ENCODE results near the gene REXO1. TPM values are rescaled to one million over a fixed set of nuclear protein-coding genes. Genes with fewer than 3 reads are reported as not detected.
A peak's percentile ranks its signal among the peaks of the same experiment; 100 is the strongest.

REXO1 gene
- total RNA-seq, 2 donors from 2014 or later: 41.4 to 46.5 TPM

- no peak overlapping the region for H3K4me3 Mint-ChIP-seq
- peaks cover 0 to 5% of the 10 kb centered on the region in 2 donors for H3K36me3 Mint-ChIP-seq (ENCODE audit: insufficient read depth in 2 of 2)
- H3K4me1 Mint-ChIP-seq (ENCODE audit: low read depth): peaks cover 62% of the 10 kb centered on the region
- DNase-seq: no peak
- H3K9me3 Mint-ChIP-seq: no peaks in the 10 kb centered on the region
- no peak for ATAC-seq (replicated peaks in 1 of 2)
- H3K27ac Mint-ChIP-seq: no peak overlapping the region
- no peaks in the 10 kb centered on the region for H3K27me3 Mint-ChIP-seq (ENCODE audit: low read depth)
These were observed 3.2 kb downstream of the REXO1 start for GRCh38 chr19:1845125-1845515.

GRCh38 chr19:1844513-1845124 lies 3.7 kb downstream of the REXO1 start:
- Mint-ChIP-seq H3K27me3 (ENCODE audit: low read depth) (no peaks in the 10 kb centered on the region), H3K4me3 (no peak overlapping the region), H3K27ac (no peak overlapping the region), H3K4me1 (ENCODE audit: low read depth) (peaks cover 57% of the 10 kb centered on the region), H3K36me3 (ENCODE audit: insufficient read depth in 2 of 2) (peaks cover 0 to 5% of the 10 kb centered on the region in 2 donors), H3K9me3 (no peaks in the 10 kb centered on the region)
- DNase-seq (no peak), ATAC-seq (replicated peaks in 1 of 2) (no peak)

GRCh38 chr19:1843646-1844394 lies 4.5 kb downstream of the REXO1 start:
- H3K36me3 Mint-ChIP-seq (ENCODE audit: insufficient read depth in 2 of 2): peaks cover 0 to 5% of the 10 kb centered on the region in 2 donors
- peaks cover 49% of the 10 kb centered on the region for H3K4me1 Mint-ChIP-seq (ENCODE audit: low read depth)
- H3K27ac Mint-ChIP-seq: no peak overlapping the region
- no peak for ATAC-seq (replicated peaks in 1 of 2)
- DNase-seq: no peak
- H3K4me3 Mint-ChIP-seq: no peak overlapping the region
- H3K27me3 Mint-ChIP-seq (ENCODE audit: low read depth): no peaks in the 10 kb centered on the region
- H3K9me3 Mint-ChIP-seq: no peaks in the 10 kb centered on the region

- ATAC-seq (replicated peaks in 1 of 2) (no peak), DNase-seq (no peak)
- peaks cover 48% of the 10 kb centered on the region for H3K4me1 Mint-ChIP-seq (ENCODE audit: low read depth)
- H3K9me3 Mint-ChIP-seq: no peaks in the 10 kb centered on the region
- no peaks in the 10 kb centered on the region for H3K27me3 Mint-ChIP-seq (ENCODE audit: low read depth)
- no peak overlapping the region for H3K27ac Mint-ChIP-seq
- H3K36me3 Mint-ChIP-seq (ENCODE audit: insufficient read depth in 2 of 2): peaks cover 0 to 5% of the 10 kb centered on the region in 2 donors
- H3K4me3 Mint-ChIP-seq: no peak overlapping the region
These were observed 5.2 kb downstream of the REXO1 start for GRCh38 chr19:1843116-1843515.

- Mint-ChIP-seq H3K4me3 (no peak overlapping the region), H3K27ac (no peak overlapping the region), H3K36me3 (ENCODE audit: insufficient read depth in 2 of 2) (peaks cover 0 to 3% of the 10 kb centered on the region in 2 donors), H3K4me1 (ENCODE audit: low read depth) (peaks cover 36% of the 10 kb centered on the region), H3K9me3 (no peaks in the 10 kb centered on the region), H3K27me3 (ENCODE audit: low read depth) (no peaks in the 10 kb centered on the region)
- DNase-seq: no peak
- no peak for ATAC-seq (replicated peaks in 1 of 2)
These were observed 6.9 kb downstream of the REXO1 start for GRCh38 chr19:1841209-1841924.

DNA sequence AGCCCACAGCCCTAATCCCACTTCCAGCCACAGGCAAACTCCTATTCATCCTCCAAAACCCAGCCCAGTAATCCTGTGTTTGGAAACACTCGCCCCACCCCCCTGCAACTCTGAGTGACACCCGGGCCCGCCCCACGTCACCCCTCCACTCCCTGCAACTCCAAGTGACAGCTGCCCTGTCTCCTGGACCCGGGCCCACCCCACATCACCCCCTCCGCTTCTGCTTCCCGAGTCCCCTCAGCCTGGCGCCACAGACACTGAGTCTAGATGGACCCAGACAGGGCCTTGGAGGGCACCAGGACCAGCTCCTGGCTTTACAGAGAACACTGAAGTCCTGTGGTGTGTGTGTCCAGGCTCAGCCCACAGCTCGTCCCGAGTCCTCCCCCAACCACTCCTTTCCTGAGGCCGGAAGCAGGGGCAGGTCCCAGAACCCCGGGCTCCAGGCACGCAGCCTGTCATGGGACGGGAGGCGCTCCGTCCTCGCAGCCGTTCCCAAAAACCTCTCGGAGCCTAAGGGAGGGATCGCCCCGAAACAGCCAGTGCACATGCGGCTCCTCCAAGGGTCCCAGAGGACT lies 7.7 kb downstream of the REXO1 start:
- DNase-seq (no peak), ATAC-seq (replicated peaks in 1 of 2) (no peak)
- no peaks in the 10 kb centered on the region for H3K36me3 Mint-ChIP-seq (ENCODE audit: insufficient read depth in 2 of 2)
- no peaks in the 10 kb centered on the region for H3K27me3 Mint-ChIP-seq (ENCODE audit: low read depth)
- H3K4me3 Mint-ChIP-seq: no peak overlapping the region
- no peaks in the 10 kb centered on the region for H3K9me3 Mint-ChIP-seq
- no peak overlapping the region for H3K27ac Mint-ChIP-seq
- H3K4me1 Mint-ChIP-seq (ENCODE audit: low read depth): peaks cover 35% of the 10 kb centered on the region

- ATAC-seq (replicated peaks in 1 of 2) (no peak), DNase-seq (no peak)
- Mint-ChIP-seq H3K27ac (no peak overlapping the region), H3K4me3 (no peak overlapping the region), H3K9me3 (no peaks in the 10 kb centered on the region), H3K4me1 (ENCODE audit: low read depth) (peaks cover 30% of the 10 kb centered on the region), H3K27me3 (ENCODE audit: low read depth) (no peaks in the 10 kb centered on the region), H3K36me3 (ENCODE audit: insufficient read depth in 2 of 2) (no peaks in the 10 kb centered on the region)
These were observed 8.4 kb downstream of the REXO1 start for GRCh38 chr19:1839658-1840540.

- DNase-seq (peak; percentile 70 to 78), ATAC-seq (replicated peaks in 1 of 2) (peak; percentile 54 to 61)
- Mint-ChIP-seq H3K9me3 (no peaks in the 10 kb centered on the region), H3K4me1 (ENCODE audit: low read depth) (peaks cover 25% of the 10 kb centered on the region), H3K27me3 (ENCODE audit: low read depth) (no peaks in the 10 kb centered on the region), H3K4me3 (no peak overlapping the region), H3K36me3 (ENCODE audit: insufficient read depth in 2 of 2) (no peaks in the 10 kb centered on the region), H3K27ac (no peak overlapping the region)
These were observed 10.6 kb downstream of the REXO1 start for GRCh38 chr19:1837625-1838105.

DNA sequence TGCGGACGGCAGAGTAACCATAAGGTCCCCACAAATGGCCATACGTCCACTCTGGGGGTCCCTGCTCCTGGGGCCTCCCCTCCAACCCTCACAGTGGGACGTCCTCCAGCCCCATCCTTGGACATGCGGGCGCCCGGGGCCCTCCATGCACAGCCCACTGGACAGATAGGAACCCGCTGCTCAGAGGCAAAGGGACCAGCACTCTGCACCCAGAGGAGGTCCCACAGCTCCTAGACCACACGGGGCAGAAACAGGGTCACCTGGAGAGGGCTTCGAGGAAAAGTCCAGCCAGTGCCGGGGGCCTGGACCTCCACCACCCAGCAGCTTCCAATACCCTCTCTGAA lies 11.1 kb downstream of the REXO1 start:
- Mint-ChIP-seq H3K4me3 (no peak overlapping the region), H3K36me3 (ENCODE audit: insufficient read depth in 2 of 2) (no peaks in the 10 kb centered on the region), H3K27ac (no peak overlapping the region), H3K27me3 (ENCODE audit: low read depth) (no peaks in the 10 kb centered on the region), H3K4me1 (ENCODE audit: low read depth) (peaks cover 21% of the 10 kb centered on the region), H3K9me3 (no peaks in the 10 kb centered on the region)
- DNase-seq (no peak), ATAC-seq (replicated peaks in 1 of 2) (no peak)

GRCh38 chr19:1836458-1837221 lies 11.6 kb downstream of the REXO1 start:
- H3K27ac Mint-ChIP-seq: no peak overlapping the region
- no peaks in the 10 kb centered on the region for H3K27me3 Mint-ChIP-seq (ENCODE audit: low read depth)
- peaks cover 15% of the 10 kb centered on the region for H3K4me1 Mint-ChIP-seq (ENCODE audit: low read depth)
- DNase-seq (no peak), ATAC-seq (replicated peaks in 1 of 2) (no peak)
- H3K36me3 Mint-ChIP-seq (ENCODE audit: insufficient read depth in 2 of 2): no peaks in the 10 kb centered on the region
- H3K4me3 Mint-ChIP-seq: no peak overlapping the region
- H3K9me3 Mint-ChIP-seq: no peaks in the 10 kb centered on the region

DNA sequence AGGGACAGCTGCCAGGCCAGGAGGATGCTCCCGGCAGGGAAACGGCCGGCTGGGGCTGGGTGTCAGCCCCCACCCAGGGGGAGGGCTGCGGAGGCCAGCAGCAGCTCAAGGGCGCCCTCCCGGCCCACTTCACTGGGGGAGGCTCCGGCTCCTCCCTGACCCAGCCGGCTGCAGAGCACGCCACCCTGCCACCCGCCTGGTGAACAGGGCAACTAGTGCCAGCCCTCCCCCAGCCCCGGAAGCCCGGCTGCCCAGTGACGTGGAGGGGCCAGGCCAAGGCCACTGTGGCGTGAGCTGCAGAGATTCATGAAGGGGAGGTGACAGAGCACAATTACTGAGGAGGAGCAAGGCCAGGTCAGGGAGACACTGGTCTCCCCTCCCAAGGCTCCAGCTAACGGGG lies 14.7 kb downstream of the REXO1 start:
- DNase-seq: no peak
- Mint-ChIP-seq H3K4me1 (ENCODE audit: low read depth) (peaks cover 6% of the 10 kb centered on the region), H3K9me3 (no peaks in the 10 kb centered on the region), H3K36me3 (ENCODE audit: insufficient read depth in 2 of 2) (no peaks in the 10 kb centered on the region), H3K27me3 (ENCODE audit: low read depth) (no peaks in the 10 kb centered on the region), H3K27ac (no peak overlapping the region), H3K4me3 (no peak overlapping the region)
- no peak for ATAC-seq (replicated peaks in 1 of 2)

DNA sequence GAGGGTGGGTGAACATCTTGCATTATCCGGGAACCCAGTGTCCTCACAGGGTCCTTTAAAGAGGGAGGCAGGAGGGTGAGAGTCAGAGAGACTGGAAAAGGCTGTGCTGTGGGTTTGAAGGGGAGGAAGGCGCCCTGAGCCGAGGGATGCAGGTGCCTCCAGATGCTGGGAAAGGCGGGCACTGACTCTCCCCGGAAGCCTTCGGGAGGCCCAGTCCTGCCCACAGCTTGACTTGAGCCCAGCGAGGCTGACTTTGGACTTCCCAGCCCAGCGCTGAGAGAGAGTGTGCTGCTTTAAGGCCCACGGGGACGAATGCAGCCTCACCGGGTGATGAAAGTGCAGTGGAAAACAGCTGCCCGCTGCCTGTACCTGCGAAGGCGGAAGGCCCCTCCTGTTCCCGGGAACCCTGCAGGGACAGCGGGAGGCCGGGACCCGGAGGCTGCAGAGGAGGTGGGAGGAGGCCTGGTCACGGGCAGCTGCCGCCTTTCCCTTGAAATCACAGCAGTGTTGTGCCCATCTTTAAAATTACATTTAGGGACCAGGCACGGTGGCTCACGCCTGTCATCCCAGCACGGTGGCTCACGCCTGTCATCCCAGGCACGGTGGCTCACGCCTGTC lies 16.1 kb downstream of the REXO1 start:
- Mint-ChIP-seq H3K36me3 (ENCODE audit: insufficient read depth in 2 of 2) (no peaks in the 10 kb centered on the region), H3K27me3 (ENCODE audit: low read depth) (no peaks in the 10 kb centered on the region), H3K4me3 (no peak overlapping the region), H3K27ac (no peak overlapping the region), H3K9me3 (no peaks in the 10 kb centered on the region), H3K4me1 (ENCODE audit: low read depth) (peaks cover 6% of the 10 kb centered on the region)
- ATAC-seq (replicated peaks in 1 of 2): no peak
- DNase-seq: no peak
